ENCODE results near the gene HNRNPH1. TPM values are rescaled to one million over a fixed set of nuclear protein-coding genes. Genes with fewer than 3 reads are reported as not detected.

HNRNPH1 gene
- total and polyA plus RNA-seq, 5 experiments from 2014 or later = 97.0 to 1,897 (median 120) TPM

DNA sequence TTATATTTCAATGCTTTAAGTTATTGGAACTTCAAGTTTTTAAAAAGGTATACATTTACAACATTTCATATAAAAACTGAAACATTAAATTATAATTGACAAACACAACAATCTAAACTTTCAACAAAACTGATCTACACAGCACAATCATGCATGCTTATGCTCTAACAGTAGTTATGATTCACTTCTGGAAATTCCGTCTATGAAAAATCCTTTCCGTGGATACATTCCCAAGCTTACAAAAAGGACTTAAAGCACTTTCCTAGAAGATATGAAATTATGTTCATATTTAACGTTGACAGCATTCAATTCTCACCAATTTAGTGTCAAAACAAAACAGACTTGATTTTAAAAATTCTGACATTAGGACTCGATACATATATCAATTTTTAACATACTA is 3.7 kb downstream of the HNRNPH1 start:
- H3K4me1 Mint-ChIP-seq = peaks cover 44 to 83% (median 75%) of the 10 kb centered on the region in 4 donors
- peaks cover 0 to 3% (median 0%) of the 10 kb centered on the region in 9 donors for H3K9me3 Mint-ChIP-seq
- H3K4me3 Mint-ChIP-seq = peak overlapping the region; percentile 50 to 99 (median 96)
- H3K27me3 Mint-ChIP-seq = no peaks in the 10 kb centered on the region
- no peak for ATAC-seq
- POLR2A ChIA-PET = interaction anchor here (0.6 to 5.7 kb wide), 6 partner anchors 9 to 70 kb away, joined by 3 to 51 read pairs (median 6); partner anchors contain the start of gene RUFY1
- DNase-seq = no peak
- peaks cover 39 to 85% (median 58%) of the 10 kb centered on the region in 3 donors for H3K36me3 Mint-ChIP-seq
- peak overlapping the region in 3 of 10 donors; percentile 22 to 100 (median 97) for H3K27ac Mint-ChIP-seq

DNA sequence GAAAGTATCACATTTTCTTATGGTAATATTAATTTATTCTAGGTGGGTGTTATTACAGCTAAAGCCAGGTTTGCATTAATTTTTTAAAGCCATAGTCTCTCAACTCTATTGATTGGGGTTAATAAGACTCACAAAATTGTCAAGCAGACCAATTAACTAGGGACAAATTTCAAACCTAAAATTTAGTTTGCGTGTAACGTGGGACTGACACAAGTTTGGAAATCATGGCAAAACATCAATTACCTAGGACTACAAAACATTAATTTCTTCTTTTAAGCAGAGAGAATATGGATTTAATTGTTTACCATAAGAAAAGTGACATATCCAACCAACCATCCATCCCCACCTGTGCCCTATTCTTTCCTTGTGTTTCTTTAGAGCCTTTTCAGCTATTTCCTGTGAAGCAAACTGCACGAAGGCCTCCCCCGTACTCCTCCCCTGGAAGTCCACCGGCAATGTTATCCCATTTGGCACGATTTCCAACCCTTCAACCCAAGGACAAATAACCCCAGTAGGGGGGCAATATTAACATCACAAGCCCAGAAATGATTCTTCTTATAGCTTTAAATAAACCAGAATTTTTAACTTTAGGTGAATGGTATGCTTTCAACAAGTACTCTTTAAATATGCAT is 4.4 kb downstream of the HNRNPH1 start:
- peak overlapping the region; percentile 24 to 93 (median 86) for H3K27ac Mint-ChIP-seq
- peak overlapping the region; percentile 86 to 99 (median 94) for H3K4me3 Mint-ChIP-seq
- peaks cover 42 to 82% (median 71%) of the 10 kb centered on the region in 4 donors for H3K4me1 Mint-ChIP-seq
- no peak for DNase-seq
- POLR2A ChIA-PET = interaction anchor here (1.5 to 5.7 kb wide), 4 partner anchors 8 to 69 kb away, joined by 3 to 51 read pairs (median 6); partner anchors contain the start of gene RUFY1
- peaks cover 0 to 3% (median 0%) of the 10 kb centered on the region in 9 donors for H3K9me3 Mint-ChIP-seq
- H3K36me3 Mint-ChIP-seq = peaks cover 40 to 93% (median 60%) of the 10 kb centered on the region in 3 donors
- ATAC-seq = no peak
- H3K27me3 Mint-ChIP-seq = no peaks in the 10 kb centered on the region

DNA sequence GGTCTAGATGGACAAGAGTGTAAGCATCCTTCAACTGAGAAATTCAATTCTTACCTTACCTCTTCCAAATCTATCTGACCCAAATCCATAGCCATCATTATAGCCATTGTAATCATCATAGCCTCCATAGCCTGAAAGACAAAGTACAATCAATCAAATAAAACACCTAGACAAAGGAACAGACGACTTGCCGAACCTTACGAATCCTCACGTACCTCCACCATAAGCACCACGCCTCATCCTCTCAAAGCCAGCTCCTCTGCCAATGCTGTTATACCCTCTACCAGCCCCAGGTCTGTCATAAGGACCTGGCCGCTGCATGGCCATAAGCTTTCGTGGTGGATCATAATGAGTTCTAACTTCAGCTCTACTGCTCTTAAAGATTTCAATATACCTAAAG is 5.5 kb downstream of the HNRNPH1 start:
- peak overlapping the region; percentile 30 to 86 (median 56) for H3K27ac Mint-ChIP-seq
- H3K36me3 Mint-ChIP-seq = peaks cover 44 to 98% (median 70%) of the 10 kb centered on the region in 3 donors
- ATAC-seq (no peak), DNase-seq (no peak)
- peaks cover 41 to 89% (median 77%) of the 10 kb centered on the region in 4 donors for H3K4me1 Mint-ChIP-seq
- peak overlapping the region; percentile 7 to 99 (median 44) for H3K4me3 Mint-ChIP-seq
- POLR2A ChIA-PET = interaction anchor here (0.6 to 2.2 kb wide), 3 partner anchors 10 to 675 kb away, joined by 6 to 8 read pairs (median 7); partner anchors contain the start of gene RUFY1
- no peaks in the 10 kb centered on the region for H3K27me3 Mint-ChIP-seq
- peaks cover 0 to 1% (median 0%) of the 10 kb centered on the region in 9 donors for H3K9me3 Mint-ChIP-seq

DNA sequence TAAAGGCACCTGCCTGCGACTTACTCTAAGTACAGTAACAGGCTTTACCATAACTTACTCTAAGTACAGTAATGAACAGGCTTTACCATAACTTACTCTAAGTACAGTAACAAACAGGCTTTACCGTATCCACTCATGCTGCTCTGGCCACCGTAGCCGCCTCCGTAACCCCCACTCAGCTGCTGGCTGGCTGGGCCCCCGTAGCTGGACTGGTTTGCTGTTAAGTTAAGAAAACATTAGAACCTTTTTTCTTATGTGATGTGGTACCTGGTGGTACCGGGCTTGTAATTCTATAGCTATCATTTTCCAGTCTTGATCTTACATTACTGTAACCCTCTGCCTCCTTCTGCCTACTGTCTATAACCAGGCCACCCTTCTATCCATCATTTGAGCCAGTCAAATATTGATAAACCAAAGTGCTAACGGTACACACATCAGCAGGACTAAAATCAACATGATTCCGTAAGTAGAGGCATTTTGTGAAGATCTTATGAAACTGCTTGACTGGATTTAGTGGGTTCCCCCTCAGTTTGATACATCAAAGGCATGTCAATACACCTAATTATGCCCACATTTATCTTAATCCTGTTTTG is 7.4 kb downstream of the HNRNPH1 start:
- Mint-ChIP-seq H3K27ac (peak overlapping the region in 7 of 10 donors; percentile 6 to 83 (median 67)), H3K9me3 (no peaks in the 10 kb centered on the region), H3K27me3 (no peaks in the 10 kb centered on the region), H3K4me3 (peak overlapping the region in 8 of 10 donors; percentile 6 to 38 (median 26)), H3K36me3 (peaks cover 32 to 99% (median 62%) of the 10 kb centered on the region in 3 donors), H3K4me1 (peaks cover 38 to 86% (median 77%) of the 10 kb centered on the region in 4 donors)
- POLR2A ChIA-PET = interaction anchor here (0.5 to 3.7 kb wide), 5 partner anchors 7 to 1189 kb away, joined by 3 to 33 read pairs (median 4); partner anchors contain the start of genes HNRNPH1 and RUFY1
- no peak for ATAC-seq
- no peak for DNase-seq

DNA sequence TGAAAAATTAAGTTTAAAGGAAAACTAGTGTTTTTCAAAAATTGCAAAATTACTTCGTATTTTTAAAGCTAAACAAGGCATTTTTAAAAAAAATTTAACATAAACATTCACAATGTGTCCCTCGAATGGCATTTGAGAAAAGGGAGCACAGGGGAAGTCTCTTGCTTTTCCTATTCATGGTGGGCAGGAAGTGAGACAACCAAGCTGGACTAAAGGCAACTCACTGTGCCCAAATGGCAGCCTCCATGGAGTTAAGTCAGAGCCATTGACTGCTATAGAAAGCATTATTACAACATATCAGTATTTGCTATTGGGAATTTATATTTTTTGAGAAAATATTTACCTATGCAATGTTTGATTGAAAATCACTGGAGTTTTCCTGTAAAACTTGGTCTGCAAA is 8.3 kb downstream of the HNRNPH1 start:
- DNase-seq (no peak), ATAC-seq (no peak)
- POLR2A ChIA-PET = interaction anchor here (1.0 to 3.7 kb wide), 3 partner anchors 8 to 64 kb away, joined by 4 to 33 read pairs (median 4); partner anchors contain the start of genes HNRNPH1 and RUFY1
- Mint-ChIP-seq H3K36me3 (peaks cover 26 to 99% (median 53%) of the 10 kb centered on the region in 3 donors), H3K9me3 (no peaks in the 10 kb centered on the region), H3K27me3 (no peaks in the 10 kb centered on the region), H3K27ac (peak overlapping the region in 2 of 10 donors; percentile 6 to 74), H3K4me1 (peaks cover 39 to 85% (median 77%) of the 10 kb centered on the region in 4 donors), H3K4me3 (no peak overlapping the region)

DNA sequence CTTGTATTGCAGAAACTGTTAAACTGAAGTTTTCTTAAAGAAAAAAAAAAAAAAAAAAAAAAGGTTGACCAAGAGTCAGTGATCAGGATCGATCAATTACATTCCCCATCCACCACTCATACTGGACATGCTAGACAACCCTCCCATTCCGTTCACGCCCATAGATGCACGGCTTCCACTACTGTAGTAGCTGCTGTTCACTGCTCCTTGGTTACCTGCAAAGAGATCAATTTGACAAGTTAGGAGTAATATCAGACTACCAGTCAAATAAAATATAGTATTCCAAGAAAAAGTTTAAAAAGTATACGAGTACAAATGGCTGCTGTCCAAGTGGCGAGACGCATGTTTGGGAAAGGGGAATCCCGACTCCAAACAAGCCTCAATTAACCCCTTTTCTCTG is 8.7 kb downstream of the HNRNPH1 start:
- H3K4me1 Mint-ChIP-seq = peaks cover 39 to 85% (median 77%) of the 10 kb centered on the region in 4 donors

DNA sequence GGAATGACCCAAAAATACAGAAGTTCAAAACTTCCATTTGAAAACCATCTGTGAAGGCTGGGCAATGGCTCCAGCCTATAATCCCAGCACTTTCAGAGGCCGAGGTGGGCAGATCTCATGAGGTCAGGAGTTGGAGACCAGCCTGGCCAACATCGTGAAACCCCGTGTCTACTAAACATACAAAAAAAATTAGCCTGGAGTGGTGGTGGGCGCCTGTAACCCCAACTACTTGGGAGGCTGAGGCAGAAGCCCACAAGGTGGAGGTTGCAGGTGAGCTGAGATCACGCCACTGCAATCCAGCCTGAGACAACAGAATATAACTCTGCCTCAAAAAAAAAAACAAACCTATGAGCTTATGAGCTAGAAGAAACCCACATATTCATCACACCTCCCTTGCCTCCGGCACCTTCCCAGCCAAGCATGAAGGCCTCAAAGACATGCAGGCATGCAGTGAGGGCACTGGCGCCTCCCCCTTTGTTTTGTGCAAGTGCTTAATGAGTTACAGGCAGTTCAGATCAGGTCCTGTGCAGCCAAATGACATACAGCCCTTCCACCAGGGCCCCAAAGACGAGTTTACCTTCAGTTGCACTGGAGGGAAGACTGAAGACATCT is 9.9 kb downstream of the HNRNPH1 start:
- POLR2A ChIA-PET = interaction anchor here (1.1 to 3.7 kb wide), 3 partner anchors 10 to 119 kb away, joined by 3 to 33 read pairs (median 4); partner anchors contain the start of genes HNRNPH1 and MAML1
- peak overlapping the region in 4 of 10 donors; percentile 7 to 70 (median 38) for H3K4me3 Mint-ChIP-seq
- DNase-seq (peak in 3 of 10 donors; percentile 31 to 53 (median 31)), ATAC-seq (peak; percentile 10 to 36)
- no peaks in the 10 kb centered on the region for H3K9me3 Mint-ChIP-seq
- H3K36me3 Mint-ChIP-seq = peaks cover 18 to 99% (median 53%) of the 10 kb centered on the region in 3 donors
- peaks cover 42 to 85% (median 79%) of the 10 kb centered on the region in 4 donors for H3K4me1 Mint-ChIP-seq
- H3K27me3 Mint-ChIP-seq = no peaks in the 10 kb centered on the region
- peak overlapping the region in 8 of 10 donors; percentile 27 to 86 (median 56) for H3K27ac Mint-ChIP-seq

More for the DNA sequence above, 8.7 kb downstream of the HNRNPH1 start:
- Mint-ChIP-seq H3K36me3 (peaks cover 22 to 99% (median 53%) of the 10 kb centered on the region in 3 donors), H3K4me3 (no peak overlapping the region), H3K9me3 (no peaks in the 10 kb centered on the region), H3K27ac (peak overlapping the region in 4 of 10 donors; percentile 24 to 80 (median 44)), H3K27me3 (no peaks in the 10 kb centered on the region)
- DNase-seq (peak in 1 of 10 donors; percentile 35), ATAC-seq (no peak)
- POLR2A ChIA-PET = interaction anchor here (0.6 to 3.7 kb wide), 5 partner anchors 9 to 129 kb away, joined by 4 to 33 read pairs (median 4); partner anchors contain the start of genes HNRNPH1, MAML1 and RUFY1

DNA sequence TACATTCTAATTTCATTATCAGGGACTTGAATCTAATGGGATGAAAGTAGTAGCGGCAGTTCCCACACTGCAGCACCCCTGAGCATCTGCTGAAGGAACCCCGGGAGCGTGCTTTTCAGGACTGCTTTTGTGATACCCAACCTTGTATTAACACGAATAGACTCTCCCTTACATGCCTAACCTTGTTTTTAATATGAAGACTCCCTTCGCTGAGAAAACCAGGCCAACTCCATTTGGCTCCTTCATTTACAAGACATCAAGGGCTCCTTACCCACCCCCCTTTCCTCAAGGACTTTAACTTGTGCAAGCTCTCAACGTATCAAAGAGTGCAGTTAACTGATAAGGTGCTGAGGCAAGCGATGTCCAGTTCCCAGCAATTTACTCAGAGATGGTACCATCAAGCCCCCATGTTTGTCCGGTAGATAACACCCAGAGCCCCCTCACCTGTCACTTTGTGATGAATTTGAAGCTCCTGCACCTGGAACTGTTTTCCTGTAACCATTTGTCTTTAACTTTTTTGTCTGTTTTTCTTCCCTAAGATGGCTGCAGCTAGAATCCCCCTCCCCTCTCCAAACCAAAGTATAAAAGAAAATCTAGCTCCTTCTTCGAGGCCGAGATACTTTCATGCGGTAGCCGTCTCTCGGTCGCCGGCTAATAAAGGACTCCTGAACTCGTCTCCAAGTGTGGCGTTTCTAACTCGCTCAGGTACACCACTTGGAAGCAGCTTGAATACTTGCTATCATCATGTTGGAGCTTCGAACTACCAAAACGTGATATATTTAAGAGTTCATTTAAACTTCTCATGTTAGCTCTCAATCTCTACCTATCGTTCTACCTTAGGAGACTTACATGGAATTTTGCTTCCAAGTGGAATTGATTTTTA is 10.7 kb downstream of the HNRNPH1 start:
- ATAC-seq = no peak
- H3K36me3 Mint-ChIP-seq = peaks cover 13 to 96% (median 49%) of the 10 kb centered on the region in 3 donors
- H3K4me1 Mint-ChIP-seq = peaks cover 41 to 85% (median 81%) of the 10 kb centered on the region in 4 donors
- POLR2A ChIA-PET = interaction anchor here (0.6 to 3.7 kb wide), 4 partner anchors 10 to 53 kb away, joined by 3 to 33 read pairs (median 4); partner anchors contain the start of gene HNRNPH1
- DNase-seq = peak in 1 of 10 donors; percentile 31
- H3K9me3 Mint-ChIP-seq = no peaks in the 10 kb centered on the region
- H3K27ac Mint-ChIP-seq = peak overlapping the region in 9 of 10 donors; percentile 33 to 86 (median 68)
- H3K27me3 Mint-ChIP-seq = no peaks in the 10 kb centered on the region
- H3K4me3 Mint-ChIP-seq = peak overlapping the region in 6 of 10 donors; percentile 7 to 70 (median 42)

DNA sequence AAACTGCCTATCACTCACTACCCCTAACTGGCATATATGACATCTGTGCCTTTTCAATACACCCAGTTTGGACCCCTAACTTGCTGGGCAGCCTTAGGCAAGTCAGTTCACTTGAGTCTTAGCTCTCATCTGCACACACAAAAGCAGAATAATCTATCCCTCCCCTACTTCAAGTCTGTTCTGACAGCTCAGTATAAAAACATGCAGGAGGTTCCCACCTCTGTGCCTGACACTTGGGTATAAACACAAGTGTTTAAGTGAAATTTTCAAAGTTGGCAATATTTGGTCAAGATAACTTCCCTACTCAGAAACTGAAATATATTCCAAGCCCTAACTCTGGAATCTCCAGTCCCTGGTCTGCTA is 12.6 kb downstream of the HNRNPH1 start:
- H3K4me3 Mint-ChIP-seq = peak overlapping the region in 1 of 10 donors; percentile 23
- peaks cover 5 to 87% (median 33%) of the 10 kb centered on the region in 3 donors for H3K36me3 Mint-ChIP-seq
- POLR2A ChIA-PET = interaction anchor here (1.5 to 2.0 kb wide), 2 partner anchors 9 to 12 kb away, joined by 6 to 31 read pairs; partner anchors contain the start of gene HNRNPH1
- H3K27me3 Mint-ChIP-seq = no peaks in the 10 kb centered on the region
- ATAC-seq (no peak), DNase-seq (no peak)
- peaks cover 27 to 73% (median 69%) of the 10 kb centered on the region in 4 donors for H3K4me1 Mint-ChIP-seq
- H3K27ac Mint-ChIP-seq = peak overlapping the region in 7 of 10 donors; percentile 27 to 89 (median 52)
- H3K9me3 Mint-ChIP-seq = no peaks in the 10 kb centered on the region

DNA sequence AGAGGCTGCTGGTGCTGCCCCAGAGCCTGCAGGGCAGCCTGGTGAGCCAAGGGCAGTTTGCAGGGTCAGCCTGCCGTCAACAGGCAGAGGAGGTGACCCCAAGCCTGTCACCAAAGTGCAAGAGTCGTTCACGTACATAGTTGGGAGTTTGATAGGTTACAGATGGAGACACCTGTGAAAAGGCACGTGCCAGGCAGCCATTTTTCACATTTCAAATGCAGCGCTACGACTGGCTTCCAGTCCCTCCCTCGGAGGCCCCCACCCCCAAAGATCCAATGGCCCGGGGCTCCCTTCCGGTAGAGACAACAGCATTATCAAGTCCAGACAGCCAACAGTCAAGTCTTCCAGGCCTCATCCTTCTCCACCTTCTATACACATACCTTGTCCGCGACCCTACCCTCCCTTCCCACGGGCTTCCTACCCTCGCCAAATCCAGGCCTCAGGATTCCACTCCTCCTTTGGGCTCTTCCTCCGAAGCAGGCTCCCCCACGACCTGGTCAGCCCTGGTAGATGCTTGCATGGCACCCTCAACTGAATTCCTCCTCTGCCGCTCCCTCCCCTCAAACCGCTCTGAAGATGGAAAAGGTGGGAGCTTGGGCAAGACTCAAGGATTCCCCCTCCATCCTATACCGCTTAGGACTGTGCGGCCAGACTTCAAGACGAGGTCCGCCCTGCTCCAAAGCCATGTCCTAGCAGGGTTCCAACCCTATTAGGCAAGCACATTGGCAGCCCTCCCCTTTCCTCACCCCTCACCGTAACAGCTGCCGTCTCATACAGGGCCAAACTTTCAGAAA is 13.2 kb downstream of the HNRNPH1 start:
- Mint-ChIP-seq H3K4me1 (peaks cover 27 to 69% (median 65%) of the 10 kb centered on the region in 4 donors), H3K27ac (peak overlapping the region in 9 of 10 donors; percentile 23 to 89 (median 61)), H3K9me3 (no peaks in the 10 kb centered on the region), H3K4me3 (peak overlapping the region in 3 of 10 donors; percentile 21 to 45 (median 23)), H3K27me3 (no peaks in the 10 kb centered on the region), H3K36me3 (peaks cover 5 to 87% (median 29%) of the 10 kb centered on the region in 3 donors)
- ATAC-seq (no peak), DNase-seq (no peak)
- POLR2A ChIA-PET = interaction anchor here (1.5 to 4.9 kb wide), 3 partner anchors 9 to 13 kb away, joined by 6 to 51 read pairs (median 31); partner anchors contain the start of gene HNRNPH1

Data from naive thymus-derived CD8-positive, alpha-beta T cell (primary cell).